ENCODE measurements around the gene CLMP. TPM values are rescaled to one million over a fixed set of nuclear protein-coding genes. Genes with fewer than 3 reads are reported as not detected.

The CLMP gene
- total RNA-seq, 1 donor from 2014 or later: 34.5 TPM

DNA sequence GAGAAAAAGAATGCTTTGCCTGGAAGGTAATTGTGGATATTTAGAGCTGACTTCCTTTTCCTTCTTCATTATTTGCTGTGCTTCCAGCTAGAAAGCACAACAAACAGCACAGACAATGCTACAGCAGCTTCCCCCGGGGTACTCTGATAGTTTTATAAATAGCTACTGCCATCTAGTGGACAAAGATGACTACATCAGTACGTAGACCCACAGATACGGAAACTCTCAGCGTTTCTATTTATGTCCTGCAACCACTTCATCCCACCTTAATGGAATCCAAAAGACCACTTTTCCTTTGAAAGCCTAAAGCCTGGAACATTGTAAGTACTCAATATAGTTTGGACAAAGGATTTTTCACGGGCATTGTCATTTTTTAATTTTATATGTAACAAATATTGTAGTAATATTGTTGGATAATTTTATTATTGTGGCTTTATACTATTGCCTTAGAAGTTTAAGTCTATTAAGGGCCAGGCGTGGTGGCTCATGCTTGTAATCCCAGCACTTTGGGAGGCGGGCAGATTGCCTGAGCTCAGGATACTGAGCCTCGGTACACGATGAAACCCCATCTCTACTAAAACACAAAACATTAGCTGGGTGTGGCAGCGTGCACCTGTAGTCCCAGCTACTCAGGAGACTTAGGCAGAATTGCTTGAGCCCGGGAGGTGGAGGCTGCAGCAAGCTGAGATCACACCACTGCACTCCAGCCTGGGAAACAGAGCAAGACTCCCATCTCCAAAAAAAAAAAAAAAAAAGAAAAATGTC, 140.6 kb downstream of the CLMP start:
- peak; percentile 66 for DNase-seq (ENCODE audit: low read depth)
- no peak overlapping the region for H3K4me3 ChIP-seq (ENCODE audit: low read depth, low read length)
- FAIRE-seq: no peak
- H3K27me3 ChIP-seq (ENCODE audit: control insufficient read depth, insufficient read depth, low read length): no peaks in the 10 kb centered on the region
- TF ChIP-seq, protein P1, sequence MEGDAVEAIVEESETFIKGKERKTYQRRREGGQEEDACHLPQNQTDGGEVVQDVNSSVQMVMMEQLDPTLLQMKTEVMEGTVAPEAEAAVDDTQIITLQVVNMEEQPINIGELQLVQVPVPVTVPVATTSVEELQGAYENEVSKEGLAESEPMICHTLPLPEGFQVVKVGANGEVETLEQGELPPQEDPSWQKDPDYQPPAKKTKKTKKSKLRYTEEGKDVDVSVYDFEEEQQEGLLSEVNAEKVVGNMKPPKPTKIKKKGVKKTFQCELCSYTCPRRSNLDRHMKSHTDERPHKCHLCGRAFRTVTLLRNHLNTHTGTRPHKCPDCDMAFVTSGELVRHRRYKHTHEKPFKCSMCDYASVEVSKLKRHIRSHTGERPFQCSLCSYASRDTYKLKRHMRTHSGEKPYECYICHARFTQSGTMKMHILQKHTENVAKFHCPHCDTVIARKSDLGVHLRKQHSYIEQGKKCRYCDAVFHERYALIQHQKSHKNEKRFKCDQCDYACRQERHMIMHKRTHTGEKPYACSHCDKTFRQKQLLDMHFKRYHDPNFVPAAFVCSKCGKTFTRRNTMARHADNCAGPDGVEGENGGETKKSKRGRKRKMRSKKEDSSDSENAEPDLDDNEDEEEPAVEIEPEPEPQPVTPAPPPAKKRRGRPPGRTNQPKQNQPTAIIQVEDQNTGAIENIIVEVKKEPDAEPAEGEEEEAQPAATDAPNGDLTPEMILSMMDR (IDR thresholded peaks at IDR 0.05; ENCODE audit: insufficient read depth, low read length, severe bottlenecking): peak; percentile 61
- H3K36me3 ChIP-seq (ENCODE audit: control insufficient read depth, insufficient read depth, low read length): peaks cover 16% of the 10 kb centered on the region

DNA sequence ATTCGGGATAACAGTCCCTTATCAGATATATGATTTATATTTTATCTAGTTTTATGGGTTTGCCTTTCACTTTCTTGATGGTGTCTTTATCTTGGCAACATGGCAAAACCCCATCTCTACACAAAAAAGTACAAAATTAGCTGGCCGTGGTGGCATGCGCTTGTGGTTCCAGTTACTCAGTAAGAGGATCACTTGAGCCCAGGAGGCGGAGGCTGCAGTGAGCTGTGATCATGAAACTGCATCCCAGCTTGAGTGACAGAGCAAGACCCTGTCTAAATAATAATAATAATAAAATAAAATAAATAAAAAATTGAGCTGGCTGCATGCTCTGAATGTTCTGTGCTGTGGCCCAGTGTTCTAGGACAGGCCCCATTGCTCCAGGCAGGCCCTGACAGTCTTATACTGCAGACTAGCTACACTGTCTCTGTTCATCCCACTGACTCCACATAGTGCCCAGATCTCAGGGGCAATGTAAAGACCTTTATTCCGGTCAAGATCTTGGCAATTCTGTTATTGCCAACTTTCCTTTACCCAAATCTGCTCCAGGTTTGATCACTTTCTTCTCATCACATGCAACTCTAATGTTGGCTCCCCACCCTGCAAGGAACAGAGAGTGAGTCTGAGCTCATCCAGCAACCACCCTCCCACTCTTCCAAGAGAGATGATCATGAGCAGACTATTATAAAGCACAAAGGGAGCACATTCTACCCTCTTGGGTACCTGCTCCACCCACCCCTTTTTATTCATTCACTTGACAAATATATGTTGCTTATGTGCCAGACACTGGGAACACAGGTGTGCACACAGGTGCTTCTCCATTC, 141.9 kb downstream of the CLMP start:
- Histone ChIP-seq H3K4me3 (ENCODE audit: low read depth, low read length) (no peak overlapping the region), H3K27me3 (ENCODE audit: control insufficient read depth, insufficient read depth, low read length) (no peaks in the 10 kb centered on the region), H3K36me3 (ENCODE audit: control insufficient read depth, insufficient read depth, low read length) (peaks cover 6% of the 10 kb centered on the region)
- TF ChIP-seq, protein P1 (IDR thresholded peaks at IDR 0.05; ENCODE audit: insufficient read depth, low read length, severe bottlenecking): no peak
- FAIRE-seq: no peak
- DNase-seq (ENCODE audit: low read depth): no peak

DNA sequence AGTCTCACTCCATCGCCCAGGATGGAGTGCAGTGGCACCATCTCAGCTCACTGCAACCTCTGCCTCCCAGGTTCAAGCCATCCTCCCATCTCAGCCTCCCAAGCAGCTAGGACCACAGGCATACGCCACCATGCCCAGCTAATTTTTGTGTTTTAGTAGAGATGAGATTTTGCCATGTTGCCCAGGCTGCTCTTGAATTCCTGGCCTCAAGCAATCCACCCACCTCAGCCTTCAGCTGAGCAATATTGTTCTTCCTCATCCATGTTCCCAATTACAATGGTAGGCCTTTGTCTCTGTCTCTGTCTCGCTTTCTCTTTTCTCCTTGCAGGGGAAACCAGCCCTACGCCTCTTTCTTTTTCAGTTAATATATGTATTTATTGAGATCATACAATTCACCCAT, 143.4 kb downstream of the CLMP start:
- no peak overlapping the region for H3K4me3 ChIP-seq (ENCODE audit: low read depth, low read length)
- no peak for DNase-seq (ENCODE audit: low read depth)
- FAIRE-seq: no peak
- H3K36me3 ChIP-seq (ENCODE audit: control insufficient read depth, insufficient read depth, low read length): no peaks in the 10 kb centered on the region
- TF ChIP-seq, protein P1 (IDR thresholded peaks at IDR 0.05; ENCODE audit: insufficient read depth, low read length, severe bottlenecking): no peak
- no peaks in the 10 kb centered on the region for H3K27me3 ChIP-seq (ENCODE audit: control insufficient read depth, insufficient read depth, low read length)

DNA sequence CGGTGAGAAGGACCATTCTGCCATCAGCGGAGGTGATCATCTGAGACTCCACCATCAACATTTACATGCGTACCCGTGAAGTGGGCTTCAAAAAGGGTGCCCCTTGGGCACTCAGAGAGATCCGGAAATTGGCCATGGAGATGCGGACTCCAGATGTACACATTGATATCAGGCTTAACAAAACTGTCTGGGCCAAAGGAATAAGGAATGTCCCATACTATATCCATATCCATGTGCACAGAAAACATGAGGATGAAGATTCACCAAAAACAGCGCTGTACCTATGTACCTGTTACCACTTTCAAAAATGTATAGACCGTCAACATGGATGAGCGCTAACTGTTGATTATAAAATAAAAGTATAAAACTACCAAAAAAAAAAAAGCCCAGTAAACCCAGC, 143.9 kb downstream of the CLMP start:
- DNase-seq (ENCODE audit: low read depth): no peak
- FAIRE-seq: no peak
- Histone ChIP-seq H3K27me3 (ENCODE audit: control insufficient read depth, insufficient read depth, low read length) (no peaks in the 10 kb centered on the region), H3K4me3 (ENCODE audit: low read depth, low read length) (no peak overlapping the region), H3K36me3 (ENCODE audit: control insufficient read depth, insufficient read depth, low read length) (no peaks in the 10 kb centered on the region)
- TF ChIP-seq, protein P1 (IDR thresholded peaks at IDR 0.05; ENCODE audit: insufficient read depth, low read length, severe bottlenecking): no peak

DNA sequence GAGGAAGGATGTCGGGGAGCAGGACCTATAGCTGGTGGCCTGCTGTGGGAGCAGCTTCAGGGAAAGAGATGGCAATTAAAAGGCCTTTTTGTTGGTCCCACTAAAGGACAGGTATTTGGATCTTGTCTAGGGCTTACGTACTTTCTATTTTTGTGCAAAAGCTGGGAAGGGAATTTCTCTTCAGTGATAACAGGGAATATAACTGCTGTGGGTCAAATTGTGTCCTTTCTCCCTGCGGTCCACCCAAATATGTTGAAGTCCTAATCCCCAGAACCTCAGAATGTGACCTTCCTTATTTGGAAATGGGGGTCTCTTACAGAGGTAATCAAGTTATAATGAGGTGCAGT, 147.1 kb downstream of the CLMP start:
- Histone ChIP-seq H3K27me3 (ENCODE audit: control insufficient read depth, insufficient read depth, low read length) (no peaks in the 10 kb centered on the region), H3K4me3 (ENCODE audit: low read depth, low read length) (no peak overlapping the region), H3K36me3 (ENCODE audit: control insufficient read depth, insufficient read depth, low read length) (no peaks in the 10 kb centered on the region)
- no peak for DNase-seq (ENCODE audit: low read depth)
- no peak for FAIRE-seq
- TF ChIP-seq, protein P1 (IDR thresholded peaks at IDR 0.05; ENCODE audit: insufficient read depth, low read length, severe bottlenecking): no peak
